ENCODE results near the gene SCP2D1.
"Not testable (repeated sequence)": the region's sequence is repeated elsewhere in the genome, so short reads cannot be mapped to it uniquely, and the experiment has no call there.

DNA sequence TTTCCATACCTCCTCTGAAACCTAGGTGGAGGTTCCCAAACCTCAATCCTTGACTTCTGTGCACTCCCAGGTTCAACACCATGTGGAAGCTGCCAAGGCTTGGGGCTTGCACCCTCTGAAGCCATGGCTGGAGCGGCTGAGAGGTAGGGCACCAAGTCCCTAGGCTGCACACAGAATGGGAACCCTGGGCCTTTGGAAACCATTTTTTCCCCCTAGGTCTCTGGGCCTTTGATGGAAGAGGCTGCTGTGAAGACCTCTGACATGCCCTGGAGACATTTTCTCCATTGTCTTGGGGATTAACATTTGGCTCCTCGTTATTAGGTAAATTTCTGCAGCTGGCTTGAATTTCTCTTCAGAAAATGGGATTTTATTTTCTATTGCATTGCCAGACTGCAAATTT lies 26.5 kb upstream of the SCP2D1 start:
- not testable (repeated sequence) for TF ChIP-seq POLR2A, POLR2AphosphoS5 (IDR thresholded peaks at IDR 0.05)
- TF ChIP-seq, protein P1, sequence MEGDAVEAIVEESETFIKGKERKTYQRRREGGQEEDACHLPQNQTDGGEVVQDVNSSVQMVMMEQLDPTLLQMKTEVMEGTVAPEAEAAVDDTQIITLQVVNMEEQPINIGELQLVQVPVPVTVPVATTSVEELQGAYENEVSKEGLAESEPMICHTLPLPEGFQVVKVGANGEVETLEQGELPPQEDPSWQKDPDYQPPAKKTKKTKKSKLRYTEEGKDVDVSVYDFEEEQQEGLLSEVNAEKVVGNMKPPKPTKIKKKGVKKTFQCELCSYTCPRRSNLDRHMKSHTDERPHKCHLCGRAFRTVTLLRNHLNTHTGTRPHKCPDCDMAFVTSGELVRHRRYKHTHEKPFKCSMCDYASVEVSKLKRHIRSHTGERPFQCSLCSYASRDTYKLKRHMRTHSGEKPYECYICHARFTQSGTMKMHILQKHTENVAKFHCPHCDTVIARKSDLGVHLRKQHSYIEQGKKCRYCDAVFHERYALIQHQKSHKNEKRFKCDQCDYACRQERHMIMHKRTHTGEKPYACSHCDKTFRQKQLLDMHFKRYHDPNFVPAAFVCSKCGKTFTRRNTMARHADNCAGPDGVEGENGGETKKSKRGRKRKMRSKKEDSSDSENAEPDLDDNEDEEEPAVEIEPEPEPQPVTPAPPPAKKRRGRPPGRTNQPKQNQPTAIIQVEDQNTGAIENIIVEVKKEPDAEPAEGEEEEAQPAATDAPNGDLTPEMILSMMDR (IDR thresholded peaks at IDR 0.05), result not testable (repeated sequence)
